RWPE1 (cell line): ENCODE results near the gene EVA1A.
A peak's percentile ranks its signal among the peaks of the same experiment; 100 is the strongest.

Experiments
- CTCF ChIA-PET: fragments of 350-600 bp; sonication (Branson Sonifier 250); formaldehyde crosslinking; extraction: SDS; loops from one replicate; lab custom pipeline; 2021; lab: Yijun Ruan, JAX
- POLR2A ChIA-PET: fragments of 400-600 bp; formaldehyde crosslinking; extraction: SDS; loops from one replicate; lab custom pipeline; 2020; ENCODE audit warnings: antibody characterized with exemption; ENCODE audit not compliant: low non-redundant PET; lab: Yijun Ruan, JAX
- DNase-seq: peaks from one replicate; pipeline ENCODE4 v3.0.0; 2012; ENCODE audit warnings: low spot score
- H3K27ac ChIP-seq: fragments of 450-650 bp; 2 replicates; pipeline ENCODE4 v1.5.1; 2017
- TF ChIP-seq, protein P1 (sequence below): fragments of 450-650 bp; conservative IDR thresholded peaks from 2 replicates; pipeline ENCODE4 v1.5.1; 2017; ENCODE audit warnings: low read depth, mild to moderate bottlenecking

EVA1A gene

DNA sequence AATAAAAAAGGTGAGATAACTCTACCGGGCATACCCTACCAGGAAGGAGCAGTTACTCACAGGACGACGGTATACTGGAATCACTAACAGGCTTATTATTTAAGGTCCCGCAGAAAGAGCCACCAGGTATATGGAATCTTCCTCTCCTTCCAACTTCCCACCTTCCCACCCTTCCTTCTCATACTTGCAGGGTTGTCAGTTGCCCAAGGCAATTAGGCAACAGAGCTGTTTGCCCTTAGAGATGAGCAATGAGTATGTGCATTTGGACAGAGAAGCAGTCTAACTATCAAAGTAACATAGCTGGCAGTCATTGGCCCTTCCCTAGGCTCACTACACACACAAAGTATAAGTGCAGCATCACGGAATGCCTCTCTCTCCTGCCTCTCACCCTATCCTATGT, 32.1 kb upstream of the EVA1A start:
- POLR2A ChIA-PET, result no interaction called here
- no peak overlapping the region for H3K27ac ChIP-seq
- CTCF ChIA-PET, result interaction anchor here (1.2 to 1.8 kb wide), 2 partner anchors 16 to 19 kb away, joined by 3 to 6 read pairs; no protein-coding TSS in a partner anchor
- TF ChIP-seq, protein P1, sequence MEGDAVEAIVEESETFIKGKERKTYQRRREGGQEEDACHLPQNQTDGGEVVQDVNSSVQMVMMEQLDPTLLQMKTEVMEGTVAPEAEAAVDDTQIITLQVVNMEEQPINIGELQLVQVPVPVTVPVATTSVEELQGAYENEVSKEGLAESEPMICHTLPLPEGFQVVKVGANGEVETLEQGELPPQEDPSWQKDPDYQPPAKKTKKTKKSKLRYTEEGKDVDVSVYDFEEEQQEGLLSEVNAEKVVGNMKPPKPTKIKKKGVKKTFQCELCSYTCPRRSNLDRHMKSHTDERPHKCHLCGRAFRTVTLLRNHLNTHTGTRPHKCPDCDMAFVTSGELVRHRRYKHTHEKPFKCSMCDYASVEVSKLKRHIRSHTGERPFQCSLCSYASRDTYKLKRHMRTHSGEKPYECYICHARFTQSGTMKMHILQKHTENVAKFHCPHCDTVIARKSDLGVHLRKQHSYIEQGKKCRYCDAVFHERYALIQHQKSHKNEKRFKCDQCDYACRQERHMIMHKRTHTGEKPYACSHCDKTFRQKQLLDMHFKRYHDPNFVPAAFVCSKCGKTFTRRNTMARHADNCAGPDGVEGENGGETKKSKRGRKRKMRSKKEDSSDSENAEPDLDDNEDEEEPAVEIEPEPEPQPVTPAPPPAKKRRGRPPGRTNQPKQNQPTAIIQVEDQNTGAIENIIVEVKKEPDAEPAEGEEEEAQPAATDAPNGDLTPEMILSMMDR, result no peak
- DNase-seq, result no peak

- TF ChIP-seq, protein P1, result no peak
- ChIA-PET POLR2A (no interaction called here), CTCF (interaction anchor here (0.7 to 1.8 kb wide), 4 partner anchors 17 to 129 kb away, joined by 3 to 6 read pairs (median 3); no protein-coding TSS in a partner anchor)
Measured at GRCh38 chr2:75592030-75592429, 31.3 kb upstream of the EVA1A start.

DNA sequence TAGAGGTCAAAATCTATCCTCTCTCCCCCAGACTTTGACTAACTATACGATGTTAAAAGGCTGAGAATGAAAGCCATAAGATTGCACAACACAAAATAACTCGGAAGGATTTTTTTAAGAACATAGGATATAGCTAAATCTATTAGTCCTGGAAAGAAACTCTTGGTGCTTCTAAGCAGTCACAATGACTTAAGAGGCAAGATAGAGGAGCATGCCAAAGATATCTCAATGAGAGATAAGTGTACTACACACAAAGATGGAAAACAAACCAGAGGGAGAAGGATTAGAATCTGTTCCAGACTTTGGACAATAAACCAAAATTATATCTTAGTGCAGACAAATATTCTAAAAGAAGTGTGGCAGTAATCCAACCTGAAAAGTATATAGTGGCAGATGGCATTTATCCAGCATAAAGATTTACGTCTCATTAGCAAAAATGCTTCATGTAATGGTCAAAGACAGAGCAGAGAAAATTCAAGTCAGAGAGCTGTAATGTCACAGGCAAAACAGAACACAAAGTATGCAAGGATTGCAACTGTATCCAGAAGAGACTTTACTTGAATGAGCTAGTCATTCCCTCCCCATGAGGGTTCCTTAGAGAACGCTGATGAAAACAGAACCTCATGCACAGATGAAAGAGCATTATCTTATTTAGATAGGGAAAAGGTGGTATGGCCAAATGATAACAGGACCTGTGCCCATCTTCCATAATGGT, 28.8 kb upstream of the EVA1A start:
- no peak overlapping the region for H3K27ac ChIP-seq
- TF ChIP-seq, protein P1, result no peak
- no peak for DNase-seq
- ChIA-PET CTCF (interaction anchor here (0.6 kb wide), 2 partner anchors 142 to 509 kb away, joined by 3 to 6 read pairs; no protein-coding TSS in a partner anchor), POLR2A (no interaction called here)

More at GRCh38 chr2:75592030-75592429, 31.3 kb upstream of the EVA1A start:
- no peak overlapping the region for H3K27ac ChIP-seq
- peak; percentile 79 for DNase-seq

DNA sequence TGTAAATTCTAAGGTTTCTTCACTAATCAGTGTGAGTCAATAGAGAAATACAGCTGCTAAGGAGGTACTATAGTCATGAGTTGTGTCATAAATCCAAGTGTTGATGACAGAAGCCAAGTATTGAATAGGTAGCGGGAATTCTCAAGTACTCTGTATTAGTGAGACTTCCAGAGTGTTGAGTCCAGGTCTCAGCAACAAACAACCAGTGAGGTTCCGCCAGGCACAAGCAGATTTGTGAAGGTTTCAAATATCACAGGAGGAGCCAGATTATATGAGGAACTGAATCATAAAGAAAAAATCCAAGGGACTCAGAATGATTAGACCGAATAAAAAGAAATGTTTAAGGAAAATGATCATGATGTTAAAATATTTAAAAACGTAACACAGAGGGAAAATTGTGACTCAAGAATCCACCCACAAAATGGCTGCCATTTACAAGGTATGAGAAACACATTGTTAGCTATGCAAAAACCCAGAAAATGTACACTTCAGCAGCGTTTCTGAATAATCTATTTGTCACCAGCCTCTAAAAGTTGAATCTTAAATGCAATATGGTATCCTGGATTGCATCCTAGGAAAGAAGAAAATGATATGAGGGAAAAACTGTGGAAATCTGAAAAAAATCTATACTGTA, 27.3 kb upstream of the EVA1A start:
- TF ChIP-seq, protein P1, result no peak
- peak; percentile 60 for DNase-seq
- ChIA-PET POLR2A (no interaction called here), CTCF (interaction anchor here (0.7 kb wide), 2 partner anchors 12 to 643 kb away, joined by 3 read pairs; no protein-coding TSS in a partner anchor)
- no peak overlapping the region for H3K27ac ChIP-seq

DNA sequence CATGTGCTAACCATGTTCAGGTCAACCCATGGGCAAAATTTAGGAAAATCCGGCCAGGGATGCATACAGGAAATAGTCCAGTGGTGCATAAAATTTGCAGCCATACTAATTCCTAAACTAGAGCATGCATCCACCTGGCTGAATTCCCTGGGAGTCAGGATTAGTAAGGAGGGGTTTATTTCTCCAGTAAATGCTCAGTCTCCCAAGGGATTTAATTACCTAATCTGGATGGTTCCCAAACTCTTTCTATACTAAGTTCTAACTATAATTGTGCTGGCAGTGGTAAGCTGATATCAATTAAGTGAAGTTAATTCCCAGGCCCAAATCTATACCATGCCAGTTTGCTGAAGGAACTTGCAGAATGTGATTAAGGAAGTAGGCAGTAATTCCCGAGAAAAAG, 26.2 kb upstream of the EVA1A start:
- H3K27ac ChIP-seq, result no peak overlapping the region
- no peak for DNase-seq
- CTCF ChIA-PET, result interaction anchor here (0.6 kb wide), 1 partner anchor 19 kb away, joined by 3 read pairs; no protein-coding TSS in a partner anchor

GRCh38 chr2:75582840-75583239, 22.1 kb upstream of the EVA1A start:
- ChIA-PET POLR2A (no interaction called here), CTCF (no interaction called here)
- TF ChIP-seq, protein P1, result no peak
- no peak for DNase-seq
- no peak overlapping the region for H3K27ac ChIP-seq

More for the DNA sequence above, 26.2 kb upstream of the EVA1A start:
- POLR2A ChIA-PET, result no interaction called here
- TF ChIP-seq, protein P1, result no peak
